Activated naive CD8-positive, alpha-beta T cell treated with anti-CD3 and anti-CD28 coated beads, Interleukin-2, amount 50 U/mL, for 24 hours (primary cell): Measurements from ENCODE around the gene LRIT1.
"Not testable (repeated sequence)": the region's sequence is repeated elsewhere in the genome, so short reads cannot be mapped to it uniquely, and the experiment has no call there.

ENCODE experiments used
- ATAC-seq: fragments of 150-1000 bp; cut with Tn5 transposase; one replicate; pipeline ENCODE4 v1.10.0; 2021
- DNase-seq: peaks from one replicate; pipeline ENCODE4 v3.0.0; 2021
- H3K27ac Mint-ChIP-seq: one replicate; pipeline ENCODE4 v1.8.0; 2021; ENCODE audit warnings: mild to moderate bottlenecking, mixed read lengths
- H3K27me3 Mint-ChIP-seq: one replicate; pipeline ENCODE4 v1.8.0; 2021; ENCODE audit warnings: mixed read lengths
- H3K36me3 Mint-ChIP-seq: one replicate; pipeline ENCODE4 v1.8.0; 2021; ENCODE audit warnings: low read depth, mixed read lengths
- H3K4me1 Mint-ChIP-seq: one replicate; pipeline ENCODE4 v1.8.0; 2021; ENCODE audit warnings: mixed read lengths
- H3K4me3 Mint-ChIP-seq: one replicate; pipeline ENCODE4 v1.8.0; 2021; ENCODE audit warnings: mild to moderate bottlenecking, moderate library complexity, mixed read lengths
- H3K9me3 Mint-ChIP-seq: one replicate; pipeline ENCODE4 v1.8.0; 2021; ENCODE audit warnings: mixed read lengths

LRIT1 gene, protein sequence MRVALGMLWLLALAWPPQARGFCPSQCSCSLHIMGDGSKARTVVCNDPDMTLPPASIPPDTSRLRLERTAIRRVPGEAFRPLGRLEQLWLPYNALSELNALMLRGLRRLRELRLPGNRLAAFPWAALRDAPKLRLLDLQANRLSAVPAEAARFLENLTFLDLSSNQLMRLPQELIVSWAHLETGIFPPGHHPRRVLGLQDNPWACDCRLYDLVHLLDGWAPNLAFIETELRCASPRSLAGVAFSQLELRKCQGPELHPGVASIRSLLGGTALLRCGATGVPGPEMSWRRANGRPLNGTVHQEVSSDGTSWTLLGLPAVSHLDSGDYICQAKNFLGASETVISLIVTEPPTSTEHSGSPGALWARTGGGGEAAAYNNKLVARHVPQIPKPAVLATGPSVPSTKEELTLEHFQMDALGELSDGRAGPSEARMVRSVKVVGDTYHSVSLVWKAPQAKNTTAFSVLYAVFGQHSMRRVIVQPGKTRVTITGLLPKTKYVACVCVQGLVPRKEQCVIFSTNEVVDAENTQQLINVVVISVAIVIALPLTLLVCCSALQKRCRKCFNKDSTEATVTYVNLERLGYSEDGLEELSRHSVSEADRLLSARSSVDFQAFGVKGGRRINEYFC

DNA sequence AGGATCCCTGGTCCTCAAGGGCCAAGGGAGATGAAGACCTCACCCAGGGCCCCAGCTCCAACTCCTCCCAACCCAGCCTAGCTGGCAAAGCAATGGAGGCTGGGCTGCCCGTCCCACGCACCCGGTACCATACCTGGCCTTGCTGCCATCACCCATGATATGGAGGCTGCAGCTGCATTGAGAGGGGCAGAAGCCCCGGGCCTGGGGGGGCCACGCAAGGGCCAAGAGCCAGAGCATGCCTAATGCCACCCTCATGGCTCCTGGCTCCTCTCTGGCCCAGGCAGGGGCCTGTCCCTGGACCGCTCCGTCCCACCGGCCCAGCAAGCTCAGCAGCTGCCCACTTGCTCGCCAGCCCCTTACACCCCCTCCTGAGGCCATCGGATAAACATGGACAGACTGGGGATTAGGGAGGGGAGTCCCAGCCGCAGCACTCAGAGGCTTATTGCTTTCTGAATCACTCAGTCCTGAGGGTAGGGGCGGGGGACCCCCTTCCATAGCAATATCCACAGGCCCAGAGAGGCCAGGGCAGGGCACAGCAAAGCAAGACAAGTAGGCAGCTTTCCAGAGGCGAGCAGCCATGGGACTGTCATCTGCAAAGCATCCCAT, at the start of gene LRIT1:
TSS of gene LRIT1 (minus strand) at position 362 of the 606 bp plus-strand sequence. CDS start at position 255, 107 bp downstream.
- Mint-ChIP-seq H3K36me3 (no peaks in the 10 kb centered on the region), H3K27me3 (peaks cover 14% of the 10 kb centered on the region)
- ATAC-seq: no peak

DNA sequence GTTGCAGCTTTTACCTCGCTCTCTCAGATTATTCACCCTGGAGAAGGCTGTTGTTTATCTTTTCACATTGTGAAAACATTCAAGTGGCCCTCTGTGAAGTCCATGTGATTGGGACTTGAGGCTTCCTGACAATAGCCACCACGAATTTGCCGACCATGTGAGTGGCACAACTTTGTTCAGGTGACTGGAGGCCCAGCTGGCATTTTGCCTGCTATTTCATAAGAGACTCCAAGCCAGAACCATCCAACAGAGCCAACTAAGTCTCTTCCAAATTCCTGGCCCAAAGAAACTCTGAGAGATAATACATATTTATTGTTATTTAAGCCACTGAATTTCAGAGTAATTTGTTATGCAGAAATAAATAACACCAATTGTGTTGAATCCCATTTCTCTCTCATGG, 48.9 kb upstream of the LRIT1 start:
- Mint-ChIP-seq H3K36me3 (no peaks in the 10 kb centered on the region), H3K9me3 (no peaks in the 10 kb centered on the region), H3K4me1 (peaks cover 21% of the 10 kb centered on the region), H3K4me3 (no peak overlapping the region), H3K27ac (no peak overlapping the region), H3K27me3 (no peaks in the 10 kb centered on the region)
- ATAC-seq: no peak
- DNase-seq: no peak

More for the DNA sequence above, at the start of gene LRIT1:
- Mint-ChIP-seq H3K4me1 (no peaks in the 10 kb centered on the region), H3K9me3 (no peaks in the 10 kb centered on the region), H3K27ac (no peak within 1 kb of the TSS), H3K4me3 (no peak within 1 kb of the TSS)
- no peak for DNase-seq

DNA sequence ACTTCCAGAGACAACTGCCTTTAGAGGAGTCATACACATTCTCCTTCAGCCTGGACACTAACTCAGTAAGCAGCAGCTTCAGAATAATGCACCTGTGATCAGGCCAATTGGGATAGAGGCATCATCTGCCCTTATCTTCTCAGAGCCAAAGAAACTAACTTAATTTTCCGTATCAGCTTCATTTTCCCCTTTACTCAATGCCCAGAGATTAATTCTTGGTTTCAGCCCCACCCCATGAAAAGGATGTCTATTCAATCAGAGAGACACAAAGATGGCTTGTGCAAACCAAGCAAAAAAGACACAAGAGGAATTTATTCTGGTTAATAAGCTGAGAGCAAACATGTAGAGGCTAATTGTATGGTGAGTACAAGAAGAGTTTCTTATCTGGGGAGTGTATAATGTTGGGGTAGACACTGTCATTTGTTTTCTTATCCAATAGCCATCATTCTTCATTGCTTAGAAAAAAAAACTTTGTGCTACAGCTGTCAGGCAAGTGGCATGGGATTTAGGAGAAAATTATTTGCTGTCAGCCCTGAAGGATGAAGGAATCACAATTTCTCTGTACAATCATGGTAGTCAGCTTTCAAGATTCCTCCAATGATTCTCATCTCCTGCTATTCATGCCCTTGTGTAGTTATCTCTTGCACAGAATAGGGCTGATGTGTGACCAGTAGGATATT, 48.3 kb upstream of the LRIT1 start:
- H3K36me3 Mint-ChIP-seq: no peaks in the 10 kb centered on the region
- H3K4me1 Mint-ChIP-seq: peaks cover 16% of the 10 kb centered on the region
- DNase-seq (no peak), ATAC-seq (no peak)
- H3K27me3 Mint-ChIP-seq: no peaks in the 10 kb centered on the region
- no peak overlapping the region for H3K27ac Mint-ChIP-seq
- no peaks in the 10 kb centered on the region for H3K9me3 Mint-ChIP-seq
- H3K4me3 Mint-ChIP-seq: no peak overlapping the region

DNA sequence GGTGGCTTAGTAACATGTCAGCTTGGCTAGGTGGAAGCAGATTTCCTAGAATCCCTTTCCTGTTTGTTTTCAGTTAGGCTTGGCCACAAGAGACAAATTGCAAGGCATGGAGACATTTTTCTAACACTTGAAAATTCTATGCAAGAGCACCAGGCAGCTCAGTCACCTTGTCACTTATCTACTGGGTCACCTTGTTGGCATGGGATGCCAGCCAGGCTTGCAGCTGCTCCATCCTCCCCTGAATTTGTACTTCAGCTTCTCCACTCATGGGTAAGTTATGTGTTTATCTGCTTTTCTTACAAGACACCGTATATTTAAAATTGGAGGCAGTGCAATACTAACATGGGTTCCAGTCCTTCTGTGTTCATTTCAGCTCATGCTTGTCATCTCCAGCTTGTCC, 46.8 kb upstream of the LRIT1 start:
- H3K27ac Mint-ChIP-seq: no peak overlapping the region

DNA sequence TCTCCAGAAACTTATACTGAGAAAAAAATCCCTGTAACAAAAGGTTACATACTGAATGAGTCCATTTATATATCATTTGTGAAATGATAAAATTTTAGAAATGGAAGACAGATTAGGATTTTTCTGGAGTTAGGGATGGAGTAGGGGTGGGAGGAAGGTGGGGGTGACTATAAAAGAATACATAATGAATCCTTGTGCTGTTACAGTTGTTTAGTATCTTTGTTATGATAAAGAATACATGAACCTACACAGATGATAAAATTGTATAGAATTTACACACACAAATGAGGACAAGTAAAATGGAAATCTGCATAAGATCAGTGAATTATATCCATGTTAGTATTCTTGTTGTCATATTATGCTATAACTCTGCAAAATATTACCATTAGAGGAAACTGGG, 45.3 kb upstream of the LRIT1 start:
- no peak for ATAC-seq
- no peak overlapping the region for H3K4me3 Mint-ChIP-seq

More for the DNA sequence above, 46.8 kb upstream of the LRIT1 start:
- DNase-seq: no peak
- Mint-ChIP-seq H3K9me3 (no peaks in the 10 kb centered on the region), H3K27me3 (no peaks in the 10 kb centered on the region), H3K4me1 (peaks cover under 1% of the 10 kb centered on the region), H3K4me3 (no peak overlapping the region), H3K36me3 (no peaks in the 10 kb centered on the region)
- no peak for ATAC-seq

DNA sequence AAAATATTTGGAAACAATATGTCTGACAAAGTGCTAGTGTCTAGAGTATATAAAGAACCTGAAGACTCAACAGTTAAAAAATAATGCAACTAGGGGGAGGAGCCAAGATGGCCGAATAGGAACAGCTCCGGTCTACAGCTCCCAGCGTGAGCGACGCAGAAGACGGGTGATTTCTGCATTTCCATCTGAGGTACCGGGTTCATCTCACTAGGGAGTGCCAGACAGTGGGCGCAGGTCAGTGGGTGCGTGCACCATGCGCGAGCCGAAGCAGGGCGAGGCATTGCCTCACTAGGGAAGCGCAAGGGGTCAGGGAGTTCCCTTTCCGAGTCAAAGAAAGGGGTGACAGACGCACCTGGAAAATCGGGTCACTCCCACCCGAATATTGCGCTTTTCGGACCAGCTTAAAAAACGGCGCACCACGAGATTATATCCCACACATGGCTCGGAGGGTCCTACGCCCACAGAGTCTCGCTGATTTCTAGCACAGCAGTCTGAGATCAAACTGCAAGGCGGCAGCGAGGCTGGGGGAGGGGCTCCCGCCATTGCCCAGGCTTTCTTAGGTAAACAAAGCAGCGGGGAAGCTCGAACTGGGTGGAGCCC, 38.6 kb upstream of the LRIT1 start:
- H3K36me3 Mint-ChIP-seq, H3K27ac Mint-ChIP-seq, DNase-seq, H3K9me3 Mint-ChIP-seq, ATAC-seq, H3K4me1 Mint-ChIP-seq, H3K4me3 Mint-ChIP-seq: not testable (repeated sequence)
- peaks cover 18% of the 10 kb centered on the region for H3K27me3 Mint-ChIP-seq

More for the DNA sequence above, 45.3 kb upstream of the LRIT1 start:
- DNase-seq: no peak
- Mint-ChIP-seq H3K27ac (no peak overlapping the region), H3K27me3 (no peaks in the 10 kb centered on the region), H3K36me3 (no peaks in the 10 kb centered on the region), H3K4me1 (no peaks in the 10 kb centered on the region), H3K9me3 (no peaks in the 10 kb centered on the region)

DNA sequence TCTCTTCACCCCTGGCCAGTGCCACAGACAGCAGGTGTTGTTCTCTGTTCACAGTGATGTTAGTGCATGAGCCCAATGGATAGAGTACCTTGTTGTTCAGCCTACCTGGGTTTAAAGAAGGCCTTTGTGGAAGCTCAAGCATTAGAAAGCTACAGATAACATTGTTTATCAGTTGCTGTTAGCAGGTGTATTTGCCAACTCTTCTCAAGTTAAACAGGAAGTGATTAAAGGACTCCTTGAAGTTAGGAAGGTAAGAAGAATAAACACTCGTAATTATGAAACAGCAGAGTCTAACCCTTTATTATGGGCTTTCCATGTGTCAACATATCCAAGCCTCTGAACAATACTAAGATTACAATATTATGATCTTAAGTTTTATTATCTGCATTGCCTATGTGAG, 29.4 kb upstream of the LRIT1 start:
- Mint-ChIP-seq H3K27me3 (peaks cover 6% of the 10 kb centered on the region), H3K27ac (no peak overlapping the region), H3K4me1 (peaks cover 8% of the 10 kb centered on the region), H3K9me3 (no peaks in the 10 kb centered on the region), H3K36me3 (no peaks in the 10 kb centered on the region), H3K4me3 (no peak overlapping the region)
- DNase-seq: no peak
- no peak for ATAC-seq

DNA sequence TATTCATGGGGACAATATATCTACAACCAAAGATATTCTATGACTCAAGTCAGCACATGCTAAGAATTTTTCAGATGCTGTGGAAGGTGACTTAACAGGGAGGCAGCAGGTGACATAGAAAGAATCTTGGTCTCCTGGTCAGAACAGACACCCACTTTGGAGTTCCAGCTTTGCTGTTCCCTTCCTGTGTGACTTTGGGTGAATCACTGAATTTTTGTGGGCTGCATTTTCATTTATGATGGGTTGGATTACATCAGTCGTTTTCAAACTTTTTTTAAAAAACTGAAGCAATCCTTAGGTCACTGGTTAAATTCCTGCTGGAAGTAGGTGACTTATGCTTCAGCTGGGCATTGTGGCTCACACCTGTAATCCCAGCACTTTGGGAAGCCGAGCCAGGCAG, 28.4 kb upstream of the LRIT1 start:
- Mint-ChIP-seq H3K27me3 (peaks cover 3% of the 10 kb centered on the region), H3K4me3 (no peak overlapping the region), H3K4me1 (peaks cover 14% of the 10 kb centered on the region), H3K9me3 (no peaks in the 10 kb centered on the region), H3K27ac (no peak overlapping the region), H3K36me3 (no peaks in the 10 kb centered on the region)
- DNase-seq: no peak
- ATAC-seq: no peak

DNA sequence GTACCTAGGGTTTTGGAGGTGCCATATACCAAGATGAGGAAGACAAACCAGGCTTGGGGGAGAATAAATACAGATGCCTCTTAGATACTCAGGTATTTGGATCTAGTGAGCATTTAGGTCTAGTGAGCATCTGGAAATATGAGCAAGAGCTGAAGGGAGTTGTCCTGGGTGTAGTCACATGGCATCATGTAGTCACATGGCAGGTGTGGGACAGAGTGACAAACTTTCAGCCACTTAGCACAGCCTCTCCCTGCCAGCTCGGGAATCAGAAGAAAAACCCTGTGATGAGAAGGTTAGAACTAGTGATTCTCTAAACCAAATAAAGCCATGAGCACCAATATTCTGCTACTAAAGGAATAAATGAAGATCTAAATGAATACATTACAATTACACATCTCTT, 27.8 kb upstream of the LRIT1 start:
- H3K36me3 Mint-ChIP-seq: no peaks in the 10 kb centered on the region
- no peak for ATAC-seq
- no peak for DNase-seq
- H3K9me3 Mint-ChIP-seq: no peaks in the 10 kb centered on the region
- peaks cover 6% of the 10 kb centered on the region for H3K27me3 Mint-ChIP-seq
- no peak overlapping the region for H3K27ac Mint-ChIP-seq
- peaks cover 18% of the 10 kb centered on the region for H3K4me1 Mint-ChIP-seq
- H3K4me3 Mint-ChIP-seq: no peak overlapping the region

DNA sequence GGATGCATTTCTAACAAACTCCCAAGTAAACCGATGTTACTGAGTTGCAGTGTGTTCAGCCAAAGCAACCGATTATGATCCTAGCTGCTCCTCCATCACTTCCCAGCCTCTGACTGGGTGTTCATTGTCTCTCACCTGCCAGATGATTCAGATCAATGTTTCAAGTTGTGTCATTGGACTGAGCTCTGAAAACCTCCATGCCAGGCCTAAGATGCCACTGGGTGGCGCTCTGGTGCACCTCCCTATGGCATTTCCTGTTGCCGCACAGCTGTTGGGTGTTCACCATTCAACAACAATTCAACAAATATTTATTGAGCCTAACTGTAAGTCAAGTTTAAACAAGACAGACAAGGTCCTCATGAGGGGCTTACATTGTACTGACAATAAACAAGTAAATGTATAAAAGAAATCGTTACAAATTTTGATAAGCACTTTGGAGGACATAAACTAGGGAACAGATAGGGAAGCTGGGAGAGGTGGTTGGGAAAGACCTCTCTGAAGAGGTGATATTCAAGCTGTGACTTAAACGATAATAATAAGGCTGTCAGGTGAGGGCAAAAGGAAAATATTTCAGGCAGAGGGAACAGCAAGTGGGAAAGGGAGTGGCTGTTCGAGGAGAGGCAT, 26.3 kb upstream of the LRIT1 start:
- Mint-ChIP-seq H3K27ac (no peak overlapping the region), H3K27me3 (peaks cover 13% of the 10 kb centered on the region), H3K4me3 (no peak overlapping the region), H3K4me1 (peaks cover 18% of the 10 kb centered on the region), H3K9me3 (no peaks in the 10 kb centered on the region), H3K36me3 (no peaks in the 10 kb centered on the region)
- ATAC-seq (peak; percentile 84), DNase-seq (peak; percentile 81)

DNA sequence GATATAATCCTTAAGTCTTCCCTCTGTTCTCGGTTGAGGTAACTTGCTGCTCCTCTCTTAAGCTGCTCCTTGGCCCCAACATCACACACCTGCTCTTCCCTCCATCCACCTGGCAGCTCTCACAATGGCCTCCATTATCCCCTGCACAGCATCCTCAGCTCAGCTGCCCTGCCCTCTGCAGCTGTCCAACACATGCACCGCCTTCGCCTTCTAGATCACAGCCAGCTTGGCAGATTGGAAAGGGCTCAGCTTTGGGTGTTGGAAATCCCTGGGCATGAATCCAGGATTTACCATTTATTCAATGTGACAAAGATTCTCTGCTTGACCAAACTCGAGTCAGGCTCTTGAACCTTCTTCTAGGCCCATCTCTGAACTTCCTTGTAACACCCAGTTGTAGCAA, 24.1 kb upstream of the LRIT1 start:
- H3K36me3 Mint-ChIP-seq: no peaks in the 10 kb centered on the region
- H3K27ac Mint-ChIP-seq: no peak overlapping the region
- H3K9me3 Mint-ChIP-seq: no peaks in the 10 kb centered on the region
- peaks cover 15% of the 10 kb centered on the region for H3K4me1 Mint-ChIP-seq
- H3K4me3 Mint-ChIP-seq: no peak overlapping the region
- no peak for ATAC-seq
- DNase-seq: no peak
- H3K27me3 Mint-ChIP-seq: peaks cover 17% of the 10 kb centered on the region

DNA sequence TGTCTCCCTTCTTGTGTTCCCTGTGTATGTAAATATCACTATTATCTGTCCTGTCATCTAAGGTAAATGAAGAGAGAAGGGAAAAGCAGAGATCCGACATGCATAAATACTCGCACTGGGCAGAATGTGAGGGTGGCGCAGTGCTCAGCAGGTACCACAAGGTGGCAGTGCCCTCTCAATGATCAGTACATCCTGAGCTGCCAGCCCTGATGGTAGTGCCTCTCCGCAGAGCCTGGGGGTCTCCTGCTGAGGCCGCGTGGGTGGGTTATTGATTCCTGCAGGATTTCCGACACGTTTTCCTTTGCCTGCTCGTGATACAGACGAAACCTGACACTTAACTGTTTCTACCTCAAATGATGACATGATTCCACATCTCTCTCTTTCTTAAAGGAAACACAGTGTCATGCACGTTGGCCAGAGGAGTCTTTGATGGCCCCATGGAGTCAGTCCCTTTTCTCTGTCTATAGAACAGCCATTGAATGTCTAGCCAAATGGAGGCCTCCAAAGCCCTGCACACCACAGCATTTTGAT, 23.3 kb upstream of the LRIT1 start:
- peaks cover 15% of the 10 kb centered on the region for H3K4me1 Mint-ChIP-seq
- ATAC-seq (peak; percentile 91), DNase-seq (peak; percentile 77)
- no peaks in the 10 kb centered on the region for H3K9me3 Mint-ChIP-seq
- H3K27ac Mint-ChIP-seq: no peak overlapping the region
- H3K27me3 Mint-ChIP-seq: peaks cover 20% of the 10 kb centered on the region
- H3K4me3 Mint-ChIP-seq: no peak overlapping the region
- H3K36me3 Mint-ChIP-seq: no peaks in the 10 kb centered on the region

DNA sequence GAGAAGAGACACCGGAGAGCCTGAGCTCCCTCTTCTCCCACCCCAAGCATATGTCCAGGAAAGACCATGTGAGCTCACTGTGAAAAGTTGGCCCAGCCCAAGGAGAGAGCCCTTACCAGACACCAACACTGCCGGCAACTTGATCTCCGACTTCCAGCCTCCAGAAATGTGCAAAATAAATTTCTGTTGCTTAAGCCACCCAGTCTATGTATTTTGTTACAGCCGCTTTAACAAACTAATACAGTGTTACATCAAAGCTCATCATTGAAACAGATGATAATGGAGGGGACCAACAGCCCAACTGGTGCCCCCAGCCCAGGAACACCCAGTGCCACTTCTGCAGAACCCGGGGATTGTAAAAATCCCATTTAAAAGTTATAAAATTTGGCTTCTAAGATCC, 22.4 kb upstream of the LRIT1 start:
- Mint-ChIP-seq H3K4me1 (peaks cover 15% of the 10 kb centered on the region), H3K36me3 (no peaks in the 10 kb centered on the region), H3K27me3 (peaks cover 20% of the 10 kb centered on the region), H3K27ac (no peak overlapping the region), H3K9me3 (no peaks in the 10 kb centered on the region), H3K4me3 (no peak overlapping the region)
- ATAC-seq (no peak), DNase-seq (no peak)
